ENCODE measurements around the gene CFAP410.

The CFAP410 gene

GRCh38 chr21:44279354-44280260 lies 59.6 kb downstream of the CFAP410 start:
- no peak for DNase-seq

All from GF-D8 (cell line).